Right ventricle myocardium superior (tissue), 1 donor: ENCODE results near the gene OR1E2. TPM values are rescaled to one million over a fixed set of nuclear protein-coding genes. Genes with fewer than 3 reads are reported as not detected.
"Not testable (repeated sequence)": the region's sequence is repeated elsewhere in the genome, so short reads cannot be mapped to it uniquely, and the experiment has no call there.

Experiments used
- ATAC-seq: fragments of 200-7000 bp; cut with Tn5 transposase; one replicate; pipeline ENCODE4 v1.9.1; 2020; ENCODE audit warnings: mild to moderate bottlenecking; ENCODE audit not compliant: poor library complexity
- DNase-seq: peaks from one replicate; pipeline ENCODE4 v3.0.0-alpha.2; 2020
- intact Hi-C: fragments of 100-400 bp; cut with DNase I; formaldehyde crosslinking; loops from one replicate; pipeline ENCODE4 v1.11.2; 2022
- total RNA-seq: library from RNA; stranded (reverse); fragmentation: NEBNext Ultra II Directional; extraction: Animal tissue kit (Norgen Biotek cat#: 25700); gene quantifications from one replicate; pipeline ENCODE4 v1.2.1, GENCODE V29; 2021
- donor health status: DM: no; HTN: yes; CAD: no; lungs with severe emphysema.

Gene OR1E2
- total RNA-seq, 1 donor from 2014 or later: not detected

- DNase-seq (no peak), ATAC-seq (no peak)
- intact Hi-C loops: no loop called here
Observed at GRCh38 chr17:3401786-3402185, 31.9 kb downstream of the OR1E2 start.

GRCh38 chr17:3400055-3400454 is 33.6 kb downstream of the OR1E2 start:
- DNase-seq (peak; percentile 45), ATAC-seq (no peak)
- intact Hi-C loops: no loop called here

- intact Hi-C loops: no loop called here
- DNase-seq (no peak), ATAC-seq (no peak)
Observed at GRCh38 chr17:3398310-3398709, 35.3 kb downstream of the OR1E2 start, which contains the start of gene OR1E1. OR1E1 (minus strand) TSS chr17:3398410; CDS start chr17:3398410, 0 bp downstream.

GRCh38 chr17:3397801-3398200 is 35.8 kb downstream of the OR1E2 start:
- intact Hi-C loops: not testable (repeated sequence)

GRCh38 chr17:3389791-3390190 is 43.9 kb downstream of the OR1E2 start:
- intact Hi-C loops: no loop called here
- ATAC-seq (no peak), DNase-seq (no peak)

More at GRCh38 chr17:3397801-3398200, 35.8 kb downstream of the OR1E2 start:
- not testable (repeated sequence) for ATAC-seq, DNase-seq

GRCh38 chr17:3385869-3386816 is 47.5 kb downstream of the OR1E2 start, which contains the start of gene OR3A2:
OR3A2 (minus strand) TSS chr17:3386308.
- ATAC-seq (no peak), DNase-seq (no peak)
- intact Hi-C loops: no loop called here

Other genes with a start within 250 kb of the OR1E2 start
- not detected for gene OR1A2, start 236.3 kb downstream of the OR1E2 start, total RNA-seq
- not detected for gene OR1A1, start 226.2 kb downstream of the OR1E2 start, total RNA-seq
- gene OR3A1, start 135.5 kb downstream of the OR1E2 start, total RNA-seq: not detected
- gene OR3A2, start 47.5 kb downstream of the OR1E2 start, total RNA-seq: 0.11 TPM
- gene OR1E1, start 35.4 kb downstream of the OR1E2 start, total RNA-seq: not detected
- not detected for gene OR3A3, start 22.5 kb downstream of the OR1E2 start, total RNA-seq
- gene SPATA22, start 38.0 kb upstream of the OR1E2 start, total RNA-seq: 0.51 TPM
- 2.5 TPM for gene ASPA, start 42.2 kb upstream of the OR1E2 start, total RNA-seq
- 1.0 TPM for gene TRPV3, start 124.0 kb upstream of the OR1E2 start, total RNA-seq
- gene TRPV1, start 175.6 kb upstream of the OR1E2 start, total RNA-seq: 4.0 TPM
- 4.7 TPM for gene SHPK, start 202.4 kb upstream of the OR1E2 start, total RNA-seq
- gene CTNS, start 202.9 kb upstream of the OR1E2 start, total RNA-seq: 5.1 TPM
- 149 TPM for gene TAX1BP3, start 234.7 kb upstream of the OR1E2 start, total RNA-seq
- gene EMC6, start 235.0 kb upstream of the OR1E2 start, total RNA-seq: 64.6 TPM